Measurements from ENCODE around the gene PSMB7. TPM values are rescaled to one million over a fixed set of nuclear protein-coding genes. Genes with fewer than 3 reads are reported as not detected.
A peak's percentile ranks its signal among the peaks of the same experiment; 100 is the strongest.

The PSMB7 gene
- polyA plus RNA-seq, 1 of the 3 experiments (the other 2 are of a cell fraction), result 357 TPM

DNA sequence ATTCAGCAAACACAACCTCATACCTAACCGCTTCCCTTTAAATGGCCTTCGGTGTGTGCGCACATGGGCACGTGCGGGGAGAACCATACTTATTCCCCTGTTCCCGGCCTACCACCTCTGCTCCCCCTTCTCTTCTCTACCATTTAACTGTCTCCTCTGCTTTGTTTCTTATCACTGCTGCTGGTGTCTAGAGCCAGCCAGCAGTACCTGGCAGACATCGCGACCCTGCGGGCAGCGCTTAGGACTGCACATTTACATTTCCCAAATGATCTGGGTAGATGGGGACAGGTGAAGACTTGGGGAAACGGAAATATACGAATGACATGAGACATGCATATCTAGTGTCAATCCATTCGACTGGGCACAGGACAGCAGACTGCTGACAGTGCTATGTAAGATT, 56.6 kb downstream of the PSMB7 start:
- Histone ChIP-seq H2AFZ (ENCODE audit: low read depth) (no peak overlapping the region), H3K9ac (no peak overlapping the region), H3K9me3 (no peaks in the 10 kb centered on the region), H3K4me2 (no peak overlapping the region), H3K36me3 (replicated peaks in 1 of 2; ENCODE audit: control insufficient read depth in 1 of 2, insufficient read depth in 2 of 2, low read length in 1 of 2) (peaks cover 0 to 26% of the 10 kb centered on the region in 2 experiments), H3K79me2 (ENCODE audit: insufficient read depth) (peaks cover 80% of the 10 kb centered on the region), H3K27ac (ENCODE audit: low read depth in 2 of 2, low read length in 1 of 2) (no peak overlapping the region), H3F3A (replicated peaks; ENCODE audit: insufficient read depth) (peaks cover 9% of the 10 kb centered on the region), H3K4me1 (ENCODE audit: control insufficient read depth in 1 of 2, insufficient read depth in 2 of 2, low read depth in 1 of 2, low read length in 1 of 2) (peaks cover 0 to 2% of the 10 kb centered on the region in 2 experiments; a peak in 3 of 4 replicates), H3K9me2 (no peaks in the 10 kb centered on the region), H3K27me3 (ENCODE audit: insufficient read depth) (no peaks in the 10 kb centered on the region), H3K4me3 (ENCODE audit: low read depth in 2 of 2, low read length in 1 of 2) (no peak overlapping the region), H4K20me1 (ENCODE audit: insufficient read depth) (peaks cover 98% of the 10 kb centered on the region)
- over 99% methylated on average over 13 of the region's 13 CpGs for WGBS (ENCODE audit: low lambda C conversion rate)
- POLR2A ChIA-PET, result interaction anchor here (0.5 kb wide), 1 partner anchor 9 kb away, joined by 3 read pairs; no protein-coding TSS in a partner anchor
- TF ChIP-seq NFIC (IDR thresholded peaks at IDR 0.05; ENCODE audit: borderline replicate concordance) (no peak), EP300 (IDR thresholded peaks at IDR 0.05; ENCODE audit: borderline replicate concordance in 1 of 2, low read depth in 1 of 2, low read length in 1 of 2) (no peak), TCF12 (IDR thresholded peaks at IDR 0.05) (no peak)
- no peak for DNase-seq
- CTCF ChIA-PET, result no interaction called here

DNA sequence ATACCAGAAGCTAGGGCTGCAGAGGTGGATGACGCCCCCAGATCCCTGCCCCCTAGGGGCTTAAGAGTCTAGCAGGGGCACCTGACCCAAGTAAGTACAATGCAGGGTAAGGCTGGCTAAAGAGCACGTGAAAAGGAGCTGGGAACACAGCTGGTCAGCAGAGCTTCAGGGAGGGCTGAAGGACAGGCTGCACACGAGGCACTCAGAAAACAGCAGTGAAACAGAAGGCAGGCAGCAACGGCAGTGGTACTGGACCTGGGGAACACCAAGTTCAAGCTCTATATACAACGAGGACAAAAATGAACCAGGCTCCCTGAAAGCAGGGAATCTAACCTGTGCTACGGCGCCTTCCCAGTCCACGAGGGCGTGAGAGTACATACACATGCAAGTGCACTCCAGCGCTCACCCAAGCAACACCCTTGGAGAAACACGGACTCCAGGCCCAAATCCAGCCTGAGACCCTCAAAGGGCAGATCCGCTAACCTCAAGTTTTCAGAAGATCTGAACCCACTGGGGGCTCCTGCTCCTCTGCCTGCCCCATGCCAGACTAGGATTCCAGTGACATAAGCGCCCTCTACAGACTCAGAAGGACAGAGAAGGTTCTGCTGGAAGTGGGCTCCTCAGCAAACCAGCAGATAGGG, 57.4 kb downstream of the PSMB7 start:
- Histone ChIP-seq H3K9me3 (no peaks in the 10 kb centered on the region), H3F3A (replicated peaks; ENCODE audit: insufficient read depth) (peaks cover 15% of the 10 kb centered on the region), H4K20me1 (ENCODE audit: insufficient read depth) (peaks cover 92% of the 10 kb centered on the region), H3K79me2 (ENCODE audit: insufficient read depth) (peaks cover 72% of the 10 kb centered on the region), H3K27me3 (ENCODE audit: insufficient read depth) (no peaks in the 10 kb centered on the region), H3K4me3 (ENCODE audit: low read depth in 2 of 2, low read length in 1 of 2) (no peak overlapping the region), H3K9me2 (no peaks in the 10 kb centered on the region), H2AFZ (ENCODE audit: low read depth) (no peak overlapping the region), H3K9ac (no peak overlapping the region), H3K4me2 (no peak overlapping the region), H3K36me3 (replicated peaks in 1 of 2; ENCODE audit: control insufficient read depth in 1 of 2, insufficient read depth in 2 of 2, low read length in 1 of 2) (peaks cover 4 to 31% of the 10 kb centered on the region in 2 experiments), H3K27ac (ENCODE audit: low read depth in 2 of 2, low read length in 1 of 2) (no peak overlapping the region), H3K4me1 (ENCODE audit: control insufficient read depth in 1 of 2, insufficient read depth in 2 of 2, low read depth in 1 of 2, low read length in 1 of 2) (peaks cover 0 to 2% of the 10 kb centered on the region in 2 experiments; a peak in 3 of 4 replicates)
- ChIA-PET CTCF (no interaction called here), POLR2A (no interaction called here)
- 92% methylated on average over 9 of the region's 13 CpGs for WGBS (ENCODE audit: low lambda C conversion rate)
- no peak for DNase-seq
- TF ChIP-seq TCF12 (IDR thresholded peaks at IDR 0.05), result no peak
- TF ChIP-seq, protein P1, sequence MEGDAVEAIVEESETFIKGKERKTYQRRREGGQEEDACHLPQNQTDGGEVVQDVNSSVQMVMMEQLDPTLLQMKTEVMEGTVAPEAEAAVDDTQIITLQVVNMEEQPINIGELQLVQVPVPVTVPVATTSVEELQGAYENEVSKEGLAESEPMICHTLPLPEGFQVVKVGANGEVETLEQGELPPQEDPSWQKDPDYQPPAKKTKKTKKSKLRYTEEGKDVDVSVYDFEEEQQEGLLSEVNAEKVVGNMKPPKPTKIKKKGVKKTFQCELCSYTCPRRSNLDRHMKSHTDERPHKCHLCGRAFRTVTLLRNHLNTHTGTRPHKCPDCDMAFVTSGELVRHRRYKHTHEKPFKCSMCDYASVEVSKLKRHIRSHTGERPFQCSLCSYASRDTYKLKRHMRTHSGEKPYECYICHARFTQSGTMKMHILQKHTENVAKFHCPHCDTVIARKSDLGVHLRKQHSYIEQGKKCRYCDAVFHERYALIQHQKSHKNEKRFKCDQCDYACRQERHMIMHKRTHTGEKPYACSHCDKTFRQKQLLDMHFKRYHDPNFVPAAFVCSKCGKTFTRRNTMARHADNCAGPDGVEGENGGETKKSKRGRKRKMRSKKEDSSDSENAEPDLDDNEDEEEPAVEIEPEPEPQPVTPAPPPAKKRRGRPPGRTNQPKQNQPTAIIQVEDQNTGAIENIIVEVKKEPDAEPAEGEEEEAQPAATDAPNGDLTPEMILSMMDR (IDR thresholded peaks at IDR 0.05), result peak; percentile 25; the same call in 1 of the 2 replicates

DNA sequence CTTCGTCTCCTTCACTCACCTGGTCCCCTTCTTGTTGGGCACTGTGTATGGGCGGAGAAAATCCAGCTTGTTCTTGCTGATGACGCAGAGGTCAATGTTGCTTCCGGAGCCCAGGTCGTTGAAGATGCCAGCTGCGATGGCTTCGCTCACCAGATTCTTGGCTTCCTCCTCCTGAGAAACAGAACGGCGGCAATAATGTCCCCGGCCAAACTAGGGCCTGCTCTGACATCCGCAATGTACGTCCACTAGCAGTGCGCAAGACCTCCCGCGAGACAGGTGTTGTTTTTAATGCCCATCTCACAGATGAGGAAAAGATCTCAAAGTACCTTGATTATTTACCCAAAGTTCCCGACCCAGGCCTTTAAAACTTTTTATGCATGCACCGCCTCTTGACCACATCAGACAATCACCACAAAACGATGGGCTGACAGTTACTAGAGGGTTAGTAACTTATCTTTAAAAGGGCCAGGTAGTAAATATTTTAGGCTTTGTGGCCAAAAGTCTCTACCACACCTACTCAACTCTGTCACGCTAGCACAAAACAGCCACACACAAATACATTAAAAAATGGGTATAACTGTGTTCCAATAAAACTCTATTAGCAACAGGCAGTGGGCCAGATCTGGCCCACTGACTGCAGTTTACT, 58.4 kb downstream of the PSMB7 start:
- Histone ChIP-seq H4K20me1 (ENCODE audit: insufficient read depth) (peaks cover 84% of the 10 kb centered on the region), H3K27me3 (ENCODE audit: insufficient read depth) (no peaks in the 10 kb centered on the region), H3K27ac (ENCODE audit: low read depth in 2 of 2, low read length in 1 of 2) (no peak overlapping the region), H3K4me1 (ENCODE audit: control insufficient read depth in 1 of 2, insufficient read depth in 2 of 2, low read depth in 1 of 2, low read length in 1 of 2) (peaks cover 0 to 2% of the 10 kb centered on the region in 2 experiments; a peak in 2 of 4 replicates), H3K9me3 (no peaks in the 10 kb centered on the region), H3K9me2 (no peaks in the 10 kb centered on the region), H3K79me2 (ENCODE audit: insufficient read depth) (peaks cover 62% of the 10 kb centered on the region), H2AFZ (ENCODE audit: low read depth) (no peak overlapping the region), H3K4me3 (ENCODE audit: low read depth in 2 of 2, low read length in 1 of 2) (no peak overlapping the region), H3K4me2 (no peak overlapping the region), H3K9ac (no peak overlapping the region), H3K36me3 (replicated peaks in 1 of 2; ENCODE audit: control insufficient read depth in 1 of 2, insufficient read depth in 2 of 2, low read length in 1 of 2) (peaks cover 6 to 41% of the 10 kb centered on the region in 2 experiments), H3F3A (replicated peaks; ENCODE audit: insufficient read depth) (peaks cover 23% of the 10 kb centered on the region)
- TF ChIP-seq SIN3A (IDR thresholded peaks at IDR 0.05; ENCODE audit: borderline replicate concordance, low read depth, low read length) (no peak), RFX5 (IDR thresholded peaks at IDR 0.05; ENCODE audit: low read length) (no peak)
- 95% methylated on average over 17 of the region's 19 CpGs for WGBS (ENCODE audit: low lambda C conversion rate)
- POLR2A ChIA-PET, result no interaction called here
- CTCF ChIA-PET, result interaction anchor here (1.8 kb wide), 1 partner anchor 31 kb away, joined by 4 read pairs; no protein-coding TSS in a partner anchor
- DNase-seq, result no peak
